Stimulated activated naive CD8-positive, alpha-beta T cell treated with anti-CD3 and anti-CD28 coated beads, Interleukin-15, amount 100 ng/mL, for 72 hours (primary cell): ENCODE data around the gene MPND.

Experiments
- ATAC-seq: fragments of 150-1000 bp; cut with Tn5 transposase; 2 replicates; pipeline ENCODE4 v1.10.0; 2021; ENCODE audit warnings: mild to moderate bottlenecking, moderate library complexity
- DNase-seq, 2 donors: peaks; one replicate each; pipeline ENCODE4 v3.0.0; 2021 to 2022
- H3K27ac Mint-ChIP-seq, 2 donors: one replicate each; pipeline ENCODE4 v1.8.0; 2022; ENCODE audit warnings: mild to moderate bottlenecking in 2 of 2, mixed read lengths in 2 of 2, moderate library complexity in 2 of 2
- H3K27me3 Mint-ChIP-seq: one replicate; pipeline ENCODE4 v1.8.0; 2022; ENCODE audit warnings: mixed read lengths
- H3K4me1 Mint-ChIP-seq: one replicate; pipeline ENCODE4 v1.8.0; 2022; ENCODE audit warnings: mild to moderate bottlenecking, mixed read lengths
- H3K4me3 Mint-ChIP-seq, 2 donors: one replicate each; pipeline ENCODE4 v1.8.0; 2022; ENCODE audit warnings: mild to moderate bottlenecking in 2 of 2, mixed read lengths in 2 of 2, moderate library complexity in 1 of 2
- H3K9me3 Mint-ChIP-seq, 2 donors: one replicate each; pipeline ENCODE4 v1.8.0; 2022; ENCODE audit warnings: mixed read lengths in 2 of 2

Gene MPND

DNA sequence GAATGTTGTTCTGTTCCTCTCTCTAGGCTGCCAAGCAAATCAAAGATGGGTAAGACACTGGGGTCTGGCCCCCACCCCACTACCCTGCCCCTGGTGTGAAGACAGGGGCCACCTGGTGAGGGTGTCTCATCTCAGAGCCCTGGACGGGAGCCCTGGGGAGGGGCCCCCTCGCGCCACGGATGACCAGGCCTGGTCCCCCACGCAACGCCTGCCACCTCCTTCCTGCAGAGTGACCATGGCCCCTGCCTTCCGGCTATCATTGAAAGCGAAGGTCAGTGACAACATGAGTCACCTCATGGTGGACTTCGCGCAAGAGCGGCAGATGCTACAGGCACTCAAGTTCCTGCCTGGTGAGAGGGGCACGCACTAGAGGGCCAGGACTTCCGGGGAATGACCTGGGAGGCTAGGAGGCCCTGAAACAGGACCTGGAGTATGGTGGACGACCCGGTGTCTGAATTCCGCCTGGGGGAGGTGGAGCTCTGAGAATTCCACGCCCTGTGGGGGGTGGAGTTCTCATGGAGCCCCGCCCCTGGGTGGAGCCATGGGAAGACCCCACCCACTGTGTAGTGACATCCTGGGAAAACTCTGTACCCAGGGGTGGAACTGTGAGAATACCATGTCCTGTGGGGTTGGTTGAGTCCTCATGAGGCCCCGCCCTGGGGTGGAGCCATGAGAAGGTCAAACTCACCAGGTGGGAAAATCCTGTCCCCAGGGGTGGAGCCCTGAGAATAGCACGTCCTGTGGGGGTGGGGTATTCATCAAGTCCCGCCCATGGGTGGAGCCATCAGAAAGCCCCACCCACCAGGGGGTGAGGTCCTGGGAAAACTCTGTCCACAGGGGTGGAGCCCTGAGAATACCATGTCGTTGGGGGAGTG lies 32.9 kb upstream of the MPND start:
- Mint-ChIP-seq H3K27me3 (no peaks in the 10 kb centered on the region), H3K4me1 (peaks cover 4% of the 10 kb centered on the region), H3K9me3 (no peaks in the 10 kb centered on the region), H3K27ac (no peak overlapping the region), H3K4me3 (no peak overlapping the region)
- ATAC-seq (no peak), DNase-seq (peak in 1 of 2 donors; percentile 23)

DNA sequence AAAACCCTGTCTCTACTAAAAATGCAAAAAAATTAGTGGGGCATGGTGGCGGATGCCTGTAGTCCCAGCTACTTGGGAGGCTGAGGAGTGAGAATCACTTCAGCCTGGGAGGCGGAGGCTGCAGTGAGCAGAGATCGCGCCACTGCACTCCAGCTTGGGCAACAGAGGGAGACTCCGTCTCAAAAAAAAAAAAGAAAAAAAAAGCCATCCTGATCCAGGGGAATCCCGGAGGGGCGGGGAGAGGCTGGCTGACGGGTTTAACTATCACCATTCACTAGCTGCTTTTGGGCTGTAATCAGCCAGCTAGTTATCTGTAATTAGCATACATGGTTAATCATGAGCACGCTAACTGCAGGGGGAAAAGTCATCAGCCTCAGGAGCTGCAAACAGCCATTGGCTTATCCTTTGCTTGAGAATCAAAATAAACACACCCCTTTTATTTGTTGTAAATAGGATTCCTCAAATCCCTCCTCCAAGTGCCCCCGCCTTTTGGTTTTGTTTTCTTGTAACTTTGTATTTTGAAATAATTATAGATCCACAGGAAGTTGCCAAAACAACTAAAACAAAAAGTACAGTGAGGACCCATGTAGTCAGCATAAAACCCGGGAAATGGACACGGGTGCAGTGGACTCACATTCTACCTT lies 29.4 kb upstream of the MPND start:
- DNase-seq (no peak), ATAC-seq (no peak)
- no peak overlapping the region for H3K4me3 Mint-ChIP-seq
- no peaks in the 10 kb centered on the region for H3K4me1 Mint-ChIP-seq
- H3K27me3 Mint-ChIP-seq: no peaks in the 10 kb centered on the region
- peaks cover 5% of the 10 kb centered on the region in 2 donors for H3K9me3 Mint-ChIP-seq
- peak overlapping the region in 1 of 2 donors; percentile 82 for H3K27ac Mint-ChIP-seq

DNA sequence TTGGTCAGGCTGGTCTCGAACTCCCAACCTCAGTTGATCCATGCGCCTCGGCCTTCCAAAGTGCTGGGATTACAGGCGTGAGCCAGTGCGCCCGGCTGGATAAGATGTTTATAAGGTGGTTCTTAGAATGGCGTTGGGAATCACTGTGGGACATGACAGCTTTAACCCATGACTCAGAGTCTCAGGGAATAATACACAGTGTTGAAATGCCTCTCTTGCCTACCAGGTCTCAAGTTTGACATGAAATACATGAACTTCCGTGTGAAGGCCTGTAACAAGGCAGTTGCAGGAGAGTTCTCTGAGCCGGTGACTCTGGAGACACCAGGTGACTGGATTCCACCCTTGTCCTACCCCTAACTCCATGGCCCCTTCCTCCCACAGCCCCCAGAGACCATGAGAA lies 26.4 kb upstream of the MPND start:
- peaks cover 23 to 35% of the 10 kb centered on the region in 2 donors for H3K9me3 Mint-ChIP-seq
- ATAC-seq (no peak), DNase-seq (no peak)
- H3K27me3 Mint-ChIP-seq: no peaks in the 10 kb centered on the region
- H3K27ac Mint-ChIP-seq: no peak overlapping the region
- no peak overlapping the region for H3K4me3 Mint-ChIP-seq
- H3K4me1 Mint-ChIP-seq: no peaks in the 10 kb centered on the region

DNA sequence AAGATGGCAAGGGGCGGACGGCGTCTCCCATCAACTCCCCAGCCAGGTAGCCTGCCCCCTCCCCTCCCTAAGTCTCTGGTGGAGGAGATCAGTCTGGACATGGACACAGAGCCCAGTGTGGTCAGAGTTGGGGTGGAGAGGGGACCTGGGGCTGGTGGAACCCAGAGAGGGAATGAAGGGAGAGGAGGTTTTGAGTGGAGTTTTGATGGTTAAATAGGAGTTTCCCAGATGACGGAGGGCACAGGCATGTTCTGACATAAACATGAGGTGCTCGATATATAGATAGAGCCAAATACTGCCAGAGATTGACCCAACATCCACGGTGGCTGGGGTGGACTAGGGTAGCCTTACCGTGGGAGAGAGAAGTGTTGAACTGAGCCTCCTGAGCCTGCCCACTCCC lies 24.9 kb upstream of the MPND start:
- no peak overlapping the region for H3K27ac Mint-ChIP-seq
- no peaks in the 10 kb centered on the region for H3K4me1 Mint-ChIP-seq
- no peak overlapping the region for H3K4me3 Mint-ChIP-seq
- peaks cover 23 to 38% of the 10 kb centered on the region in 2 donors for H3K9me3 Mint-ChIP-seq
- no peak for DNase-seq
- no peak for ATAC-seq
- no peaks in the 10 kb centered on the region for H3K27me3 Mint-ChIP-seq

DNA sequence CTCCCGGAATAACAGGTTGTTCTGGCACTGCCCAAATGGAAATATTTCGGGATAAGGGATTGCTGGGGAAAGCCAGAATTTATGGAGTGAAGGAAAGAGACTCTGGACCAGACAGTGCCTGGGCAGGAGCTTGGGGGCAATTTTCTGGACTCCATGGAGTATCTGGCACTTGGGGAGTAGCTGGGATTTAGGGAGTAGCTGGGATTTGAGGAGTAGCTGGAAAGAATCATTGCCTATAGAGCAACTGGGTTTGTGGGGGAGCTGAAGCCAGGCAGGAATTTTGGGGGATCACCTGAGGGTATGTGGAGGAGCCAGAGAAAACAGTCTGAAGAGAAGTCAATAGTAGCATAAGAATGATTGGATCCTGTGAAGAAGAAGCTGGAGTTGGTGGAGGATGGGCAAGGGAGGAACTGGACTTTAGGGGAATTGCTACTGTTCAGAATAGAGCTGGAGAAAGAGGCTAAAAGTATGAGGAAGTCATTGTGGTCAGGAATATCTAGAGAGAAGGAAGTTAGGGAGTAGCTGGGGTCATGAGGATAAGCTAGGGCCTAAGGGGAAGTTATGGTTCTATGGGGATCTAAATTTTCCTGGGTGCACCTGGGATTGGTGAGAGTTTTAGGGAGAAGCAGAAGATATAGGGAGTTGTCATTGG lies 24.2 kb upstream of the MPND start:
- H3K27ac Mint-ChIP-seq: peak overlapping the region in 1 of 2 donors; percentile 14
- H3K27me3 Mint-ChIP-seq: no peaks in the 10 kb centered on the region
- ATAC-seq (no peak), DNase-seq (no peak)
- no peak overlapping the region for H3K4me3 Mint-ChIP-seq
- peaks cover 23 to 38% of the 10 kb centered on the region in 2 donors for H3K9me3 Mint-ChIP-seq
- no peaks in the 10 kb centered on the region for H3K4me1 Mint-ChIP-seq

DNA sequence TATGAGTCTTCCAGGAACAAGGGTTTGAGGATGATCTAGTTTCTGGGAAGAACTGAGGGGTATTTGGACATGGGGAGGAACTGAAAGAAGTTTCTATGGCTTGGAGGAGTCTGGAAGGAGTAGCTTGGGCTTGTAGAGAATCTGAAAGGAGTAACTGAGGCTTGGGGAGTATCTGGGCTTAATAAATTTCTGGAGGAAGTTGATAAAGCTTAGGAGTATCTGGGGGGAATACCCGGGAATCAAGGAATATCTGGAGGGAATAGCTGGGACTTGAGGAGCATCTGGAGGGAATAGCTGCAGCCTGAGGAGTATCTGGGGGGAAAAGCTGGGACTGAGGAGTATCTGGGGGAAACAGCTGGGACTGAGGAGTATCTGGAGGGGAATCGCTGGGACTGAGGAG lies 22.9 kb upstream of the MPND start:
- Mint-ChIP-seq H3K27me3 (no peaks in the 10 kb centered on the region), H3K9me3 (peaks cover 23 to 38% of the 10 kb centered on the region in 2 donors), H3K27ac (no peak overlapping the region), H3K4me1 (peaks cover 3% of the 10 kb centered on the region), H3K4me3 (no peak overlapping the region)
- no peak for DNase-seq
- no peak for ATAC-seq

DNA sequence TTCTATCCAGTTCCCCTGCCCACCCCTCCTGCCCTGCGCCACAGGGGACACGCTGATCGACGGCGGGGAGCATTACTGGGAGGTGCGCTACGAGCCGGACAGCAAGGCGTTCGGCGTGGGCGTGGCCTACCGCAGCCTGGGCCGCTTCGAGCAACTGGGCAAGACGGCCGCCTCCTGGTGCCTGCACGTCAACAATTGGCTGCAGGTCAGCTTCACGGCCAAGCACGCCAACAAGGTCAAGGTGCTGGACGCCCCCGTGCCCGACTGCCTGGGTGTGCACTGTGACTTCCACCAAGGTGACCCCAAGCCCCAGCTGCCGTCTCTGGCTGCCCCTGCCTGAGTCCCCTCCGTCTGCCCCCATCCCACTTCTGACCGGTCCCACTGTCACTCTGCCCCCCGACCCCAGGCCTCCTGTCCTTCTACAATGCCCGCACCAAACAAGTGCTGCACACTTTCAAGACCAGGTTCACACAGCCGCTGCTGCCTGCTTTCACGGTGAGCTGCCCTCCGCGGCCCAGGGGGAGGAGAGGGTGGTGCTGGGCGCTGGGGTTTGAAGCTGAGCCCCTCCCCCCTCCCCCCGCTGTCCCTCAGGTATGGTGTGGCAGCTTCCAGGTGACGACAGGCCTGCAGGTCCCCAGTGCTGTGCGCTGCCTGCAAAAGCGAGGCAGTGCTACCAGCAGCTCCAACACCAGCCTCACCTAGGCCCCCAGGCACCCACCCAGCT lies 20.3 kb upstream of the MPND start:
- ATAC-seq (no peak), DNase-seq (no peak)
- Mint-ChIP-seq H3K27me3 (peaks cover 7% of the 10 kb centered on the region), H3K4me1 (peaks cover 26% of the 10 kb centered on the region), H3K9me3 (peaks cover 23 to 38% of the 10 kb centered on the region in 2 donors), H3K4me3 (no peak overlapping the region), H3K27ac (no peak overlapping the region)

DNA sequence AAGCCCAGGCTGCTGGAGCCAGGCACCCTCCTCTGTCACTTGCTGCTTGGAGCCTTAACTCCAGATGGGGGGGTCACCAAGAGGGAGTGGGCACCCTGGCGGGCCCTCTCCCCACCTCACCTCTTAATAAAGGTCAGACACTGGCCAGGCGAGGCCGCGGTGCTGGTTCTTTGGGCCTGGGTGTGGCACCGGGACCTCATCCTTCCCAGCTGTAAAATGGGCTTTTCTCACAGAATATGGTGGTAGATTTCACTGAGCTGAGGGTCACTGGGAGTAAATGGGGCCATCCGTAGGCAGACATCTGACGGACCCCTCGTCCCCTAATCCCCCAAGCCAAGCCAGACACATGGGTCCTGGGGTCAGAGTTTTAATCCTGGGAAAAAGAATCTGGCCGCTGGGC lies 19.7 kb upstream of the MPND start:
- Mint-ChIP-seq H3K9me3 (peaks cover 21 to 36% of the 10 kb centered on the region in 2 donors), H3K27me3 (peaks cover 7% of the 10 kb centered on the region)

DNA sequence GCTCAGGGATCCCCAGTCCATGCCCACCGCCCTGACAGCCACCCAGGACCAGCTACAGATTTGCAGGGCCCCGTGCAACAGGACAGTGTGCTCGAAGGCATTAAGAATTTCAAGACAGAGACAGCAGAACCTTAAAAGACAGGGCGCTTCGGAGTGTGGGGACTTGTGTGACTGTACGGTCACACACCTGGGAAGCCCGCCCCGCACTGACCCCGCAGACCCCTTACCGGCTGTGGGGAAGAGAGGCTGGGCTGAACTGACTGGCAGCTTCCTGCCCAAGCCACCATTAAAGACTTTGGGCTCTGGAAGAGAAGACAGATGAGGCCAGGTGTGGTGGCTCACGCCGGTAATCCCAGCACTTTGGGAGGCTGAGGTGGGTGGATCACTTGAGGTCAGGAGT lies 19.1 kb upstream of the MPND start:
- no peak overlapping the region for H3K27ac Mint-ChIP-seq
- H3K27me3 Mint-ChIP-seq: peaks cover 7% of the 10 kb centered on the region
- no peak overlapping the region for H3K4me3 Mint-ChIP-seq
- peaks cover 16 to 30% of the 10 kb centered on the region in 2 donors for H3K9me3 Mint-ChIP-seq
- DNase-seq (no peak), ATAC-seq (no peak)
- H3K4me1 Mint-ChIP-seq: peaks cover 35% of the 10 kb centered on the region

More for the DNA sequence above, 19.7 kb upstream of the MPND start:
- Mint-ChIP-seq H3K27ac (no peak overlapping the region), H3K4me3 (no peak overlapping the region), H3K4me1 (peaks cover 32% of the 10 kb centered on the region)
- DNase-seq: no peak
- ATAC-seq: no peak

DNA sequence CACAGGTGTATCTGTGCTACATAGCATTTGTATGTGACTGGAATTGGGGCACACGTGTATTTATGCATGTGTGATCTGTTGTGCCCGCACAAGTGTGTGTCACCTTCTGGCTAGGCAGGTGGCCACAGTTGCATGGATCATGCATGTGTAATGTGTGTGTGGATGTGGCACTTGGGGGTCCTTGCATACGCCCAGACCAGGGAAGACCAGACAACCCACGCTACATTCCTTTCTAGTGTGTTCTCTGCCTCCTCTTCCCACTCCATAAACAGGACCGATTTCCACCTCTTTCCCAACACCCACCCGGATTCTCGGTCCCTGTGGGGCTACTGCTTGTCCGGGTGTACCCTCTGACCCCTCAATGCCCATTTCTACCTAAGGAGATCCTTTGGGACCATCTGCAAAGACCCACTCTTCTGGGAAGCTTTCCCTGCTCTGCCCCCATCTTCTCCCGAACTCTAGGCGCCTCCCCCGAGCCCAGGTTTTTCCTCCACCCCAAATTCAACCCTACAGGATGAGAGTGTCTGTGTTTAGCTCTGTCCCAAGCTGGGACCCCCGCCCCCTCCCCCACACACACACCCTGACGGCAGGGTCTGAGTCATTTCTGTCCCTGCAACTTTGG lies 17.0 kb upstream of the MPND start:
- Mint-ChIP-seq H3K27ac (peak overlapping the region in 1 of 2 donors; percentile 27), H3K9me3 (peaks cover 0 to 10% of the 10 kb centered on the region in 2 donors), H3K4me1 (peaks cover 47% of the 10 kb centered on the region), H3K27me3 (peaks cover 7% of the 10 kb centered on the region), H3K4me3 (peak overlapping the region; percentile 72 to 87)
- DNase-seq (no peak), ATAC-seq (no peak)

DNA sequence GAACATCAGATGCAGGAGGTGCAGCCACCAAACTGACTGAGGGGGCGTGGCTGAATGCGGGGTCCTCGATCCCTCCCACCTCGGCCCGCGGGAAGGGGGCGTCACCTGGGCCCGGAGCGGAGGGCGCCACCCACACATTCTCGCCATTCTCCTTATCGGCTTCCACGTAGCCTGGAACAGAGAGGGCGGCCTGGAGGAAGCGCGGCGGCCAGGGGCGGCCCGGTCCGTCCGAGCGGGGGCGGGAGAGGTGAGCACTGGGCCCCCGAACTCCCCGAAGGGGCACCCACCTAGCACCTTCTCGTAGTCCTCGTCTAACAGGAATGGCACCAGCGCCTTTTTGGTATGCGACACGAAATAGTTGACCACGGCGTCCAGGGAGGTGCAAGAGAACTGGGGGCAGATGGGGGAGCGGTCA lies 16.5 kb upstream of the MPND start:
- Mint-ChIP-seq H3K27ac (no peak overlapping the region), H3K4me1 (peaks cover 47% of the 10 kb centered on the region), H3K27me3 (peaks cover 7% of the 10 kb centered on the region), H3K9me3 (peaks cover 0 to 4% of the 10 kb centered on the region in 2 donors), H3K4me3 (peak overlapping the region; percentile 79 to 87)
- no peak for ATAC-seq
- DNase-seq: no peak

DNA sequence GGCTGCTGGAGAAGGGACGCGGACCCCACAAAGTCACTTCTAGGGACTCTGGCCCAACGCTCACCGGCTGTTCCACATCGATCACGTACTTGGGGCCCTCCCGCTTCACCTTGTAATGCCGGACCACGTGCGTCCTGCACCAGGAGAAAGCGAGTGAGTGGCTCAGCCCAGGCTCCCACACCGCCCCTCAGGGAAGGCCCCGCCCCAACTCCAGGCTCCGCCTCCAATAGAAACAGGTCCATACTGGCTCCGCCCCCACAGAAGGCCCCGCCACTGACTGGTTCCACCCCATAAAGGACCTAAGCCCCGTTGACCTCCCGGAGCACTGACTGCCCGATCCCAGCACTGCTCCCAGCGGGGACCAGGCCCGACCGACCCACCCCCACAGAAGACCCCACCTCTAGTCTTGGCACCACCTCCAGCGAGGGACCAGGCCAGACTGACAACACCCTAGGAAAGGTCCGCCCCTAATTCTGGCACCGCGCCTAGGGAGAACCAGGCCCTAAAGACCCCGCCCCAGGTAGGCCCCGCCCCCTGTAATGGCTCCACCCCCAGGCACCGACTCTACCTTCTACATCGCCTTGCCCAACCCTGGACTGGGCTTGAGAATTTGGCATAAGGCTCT lies 16.0 kb upstream of the MPND start:
- peaks cover 47% of the 10 kb centered on the region for H3K4me1 Mint-ChIP-seq
- H3K27ac Mint-ChIP-seq: peak overlapping the region in 1 of 2 donors; percentile 48
- peaks cover 7% of the 10 kb centered on the region for H3K27me3 Mint-ChIP-seq
- peak; percentile 54 for ATAC-seq
- no peaks in the 10 kb centered on the region for H3K9me3 Mint-ChIP-seq
- peak; percentile 80 to 85 for DNase-seq
- H3K4me3 Mint-ChIP-seq: peak overlapping the region; percentile 79 to 87

DNA sequence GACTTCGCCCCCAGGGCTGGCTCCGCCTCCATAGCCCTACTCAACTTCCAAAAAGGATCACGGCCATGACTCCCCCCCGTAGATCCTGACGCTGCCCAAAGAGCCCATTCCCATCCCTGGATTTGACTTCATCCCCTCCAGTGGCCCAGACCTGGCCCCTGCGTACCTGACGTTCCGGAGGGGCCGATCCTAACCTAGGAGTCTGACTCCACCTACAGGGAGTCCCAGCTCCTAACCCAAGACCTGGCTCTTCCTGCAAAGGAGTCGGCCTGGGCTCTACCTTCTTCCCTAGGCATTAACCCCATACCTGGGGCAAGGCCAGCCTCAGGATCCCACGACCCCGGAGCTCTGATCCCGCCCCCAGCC lies 15.5 kb upstream of the MPND start:
- Mint-ChIP-seq H3K9me3 (no peaks in the 10 kb centered on the region), H3K4me3 (peak overlapping the region; percentile 79 to 87), H3K4me1 (peaks cover 47% of the 10 kb centered on the region), H3K27ac (peak overlapping the region in 1 of 2 donors; percentile 66), H3K27me3 (peaks cover 7% of the 10 kb centered on the region)
- ATAC-seq: peak; percentile 25
- DNase-seq: no peak

DNA sequence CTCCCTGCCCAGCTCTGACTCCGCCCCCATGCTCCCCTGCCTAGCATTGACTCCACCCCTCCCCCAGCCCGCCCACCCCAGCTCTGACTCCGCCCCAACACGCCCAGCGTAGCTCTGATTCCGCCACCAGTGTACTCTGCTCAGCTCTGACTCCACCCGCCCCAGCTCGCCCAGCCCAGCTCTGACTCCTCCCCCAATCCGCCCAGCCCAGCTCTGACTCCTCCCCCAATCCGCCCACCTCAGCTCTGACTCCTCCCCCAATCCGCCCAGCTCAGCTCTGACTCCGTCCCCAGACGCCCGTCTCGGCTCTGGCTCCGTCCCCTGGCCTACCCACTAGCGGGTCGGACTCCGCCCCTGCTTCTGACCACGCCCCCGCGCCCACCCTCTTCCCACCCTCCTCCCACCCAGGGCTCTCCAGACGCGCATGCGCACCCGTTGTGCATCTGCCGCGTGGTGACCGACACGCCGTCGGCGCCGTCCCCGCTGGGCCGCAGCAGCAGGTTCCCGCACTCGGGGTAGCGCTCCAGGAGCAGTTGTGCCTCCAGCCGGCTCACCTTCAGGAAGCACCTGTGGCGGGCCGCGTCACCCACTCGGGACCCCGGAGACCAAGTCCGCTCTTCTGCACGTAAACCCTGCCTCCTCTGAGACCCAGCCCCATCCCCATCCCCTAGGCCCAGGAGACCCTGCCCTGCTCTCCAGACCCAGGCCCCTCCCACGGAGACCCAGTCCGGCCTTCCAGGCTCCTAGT lies 14.9 kb upstream of the MPND start:
- H3K9me3 Mint-ChIP-seq: no peaks in the 10 kb centered on the region
- peak overlapping the region; percentile 74 to 82 for H3K27ac Mint-ChIP-seq

More for the DNA sequence above, 14.9 kb upstream of the MPND start:
- ATAC-seq: peak; percentile 90
- DNase-seq: peak; percentile 97 to 98
- H3K4me1 Mint-ChIP-seq: peaks cover 47% of the 10 kb centered on the region
- peaks cover 7% of the 10 kb centered on the region for H3K27me3 Mint-ChIP-seq
- peak overlapping the region; percentile 79 to 87 for H3K4me3 Mint-ChIP-seq
